HepG2 (cell line): ENCODE results near the gene ATRN. TPM values are rescaled to one million over a fixed set of nuclear protein-coding genes. Genes with fewer than 3 reads are reported as not detected.

Experiments
- ATAC-seq: fragments of 200-7000 bp; cut with Tn5 transposase; 3 replicates; pipeline ENCODE4 v1.9.1; 2020; ENCODE audit warnings: mild to moderate bottlenecking, moderate library complexity
- BruUV-seq: library from RNA; stranded (reverse); fragments of 400-500 nt; replicated peaks from 2 replicates; lab custom pipeline; 2021; lab: Mats Ljungman, UMichigan
- CTCF ChIA-PET: fragments of 300-600 bp; formaldehyde crosslinking; extraction: SDS; loops from one replicate; lab custom pipeline; 2021; ENCODE audit warnings: low total read pairs, inconsistent platforms, low intra/inter-chr PET ratio; lab: Yijun Ruan, JAX
- POLR2A ChIA-PET: fragments of 350-600 bp; sonication (Branson Sonifier 250); formaldehyde crosslinking; loops from one replicate; lab custom pipeline; 2020; ENCODE audit warnings: antibody characterized with exemption, inconsistent platforms; lab: Yijun Ruan, JAX
- DNase-seq: peaks from one replicate; pipeline ENCODE4 v3.0.0-alpha.2; 2015; ENCODE audit warnings: low spot score
- FAIRE-seq: peaks from 3 replicates; lab custom pipeline; 2011; peaks lifted over from hg19 to GRCh38; lab: Jason Lieb, UNC
- H2AFZ ChIP-seq: one replicate; pipeline ENCODE4 v1.6.1; 2011; ENCODE audit warnings: low read length, inconsistent platforms
- H3K27ac ChIP-seq: fragments of 300-600 bp; 3 replicates; pipeline ENCODE4 v1.8.0; 2011; ENCODE audit warnings: mixed run types, mild to moderate bottlenecking, mixed read lengths, low read length, inconsistent platforms; ENCODE audit not compliant: insufficient read depth; ENCODE audit errors: extremely low read length
- H3K27me3 ChIP-seq, 2 experiments: fragments of 200-600 bp in 1 of 2; 2 replicates in 1 of 2; 3 replicates in 1 of 2; pipeline versions ENCODE4 v1.6.0 to v1.8.0; 2011; ENCODE audit warnings: low read length in 2 of 2, mild to moderate bottlenecking in 2 of 2, moderate library complexity in 2 of 2, inconsistent platforms in 1 of 2; ENCODE audit not compliant: insufficient read depth in 2 of 2, control insufficient read depth in 1 of 2
- H3K36me3 ChIP-seq, 2 experiments: fragments of 200-600 bp in 1 of 2; replicated peaks in 1 of 2; 2 replicates in 1 of 2; 3 replicates in 1 of 2; pipeline versions ENCODE4 v1.5.1 to v1.8.0; 2011; ENCODE audit warnings: low read length in 2 of 2, inconsistent platforms in 1 of 2; ENCODE audit not compliant: insufficient read depth in 2 of 2, control insufficient read depth in 1 of 2
- H3K4me1 ChIP-seq: 2 replicates; pipeline ENCODE4 v1.5.1; 2012; ENCODE audit warnings: low read length, inconsistent platforms; ENCODE audit not compliant: insufficient read depth
- H3K4me2 ChIP-seq: 2 replicates; pipeline ENCODE4 v1.6.0; 2011; ENCODE audit warnings: low read depth, low read length, inconsistent platforms
- H3K4me3 ChIP-seq, 3 experiments: fragments of 200-600 bp in 1 of 3; sonication (generic), shearing (Covaris generic) in 1 of 3; replicated peaks in 1 of 3; 2 replicates each; pipeline ENCODE4 v1.5.1; 2011 to 2016; ENCODE audit warnings: low read length in 3 of 3, inconsistent platforms in 2 of 3, low read depth in 2 of 3, mild to moderate bottlenecking in 2 of 3, control low read depth in 1 of 3, mixed read lengths in 1 of 3; ENCODE audit not compliant: insufficient read depth in 1 of 3
- H3K79me2 ChIP-seq: one replicate; pipeline ENCODE4 v1.6.1; 2011; ENCODE audit warnings: low read length, inconsistent platforms; ENCODE audit not compliant: insufficient read depth
- H3K9ac ChIP-seq: 2 replicates; pipeline ENCODE4 v1.6.0; 2011; ENCODE audit warnings: mild to moderate bottlenecking, low read depth, low read length, inconsistent platforms; ENCODE audit not compliant: insufficient read depth
- H3K9me3 ChIP-seq: 2 replicates; pipeline ENCODE4 v1.5.1; 2012; ENCODE audit warnings: mild to moderate bottlenecking, low read length
- H4K20me1 ChIP-seq: 2 replicates; pipeline ENCODE4 v1.6.0; 2011; ENCODE audit warnings: inconsistent platforms, mild to moderate bottlenecking, low read length, moderate library complexity; ENCODE audit not compliant: insufficient read depth
- ARHGAP35 ChIP-seq: sonication (generic); formaldehyde crosslinking; IDR thresholded peaks from 2 replicates; pipeline ENCODE4 v1.9.0; 2022; ENCODE audit warnings: mild to moderate bottlenecking, inconsistent platforms, moderate library complexity, missing genetic modification reagents, borderline replicate concordance
- HNRNPH1 ChIP-seq: fragments of 200-400 bp; formaldehyde crosslinking; optimal IDR thresholded peaks from 2 replicates; pipeline ENCODE3; 2017; ENCODE audit warnings: mild to moderate bottlenecking, low read depth, low read length
- IRF2 ChIP-seq: IDR thresholded peaks from 2 replicates; pipeline ENCODE4 v1.6.1; 2018; ENCODE audit warnings: missing genetic modification reagents, missing compliant biosample characterization
- MEF2D ChIP-seq: sonication (generic); formaldehyde crosslinking; IDR thresholded peaks from 2 replicates; pipeline ENCODE4 v1.5.1; 2020; ENCODE audit warnings: mild to moderate bottlenecking, missing genetic modification reagents
- SALL1 ChIP-seq: sonication (generic); formaldehyde crosslinking; IDR thresholded peaks from 2 replicates; pipeline ENCODE4 v1.8.0; 2022; ENCODE audit warnings: mild to moderate bottlenecking, missing genetic modification reagents
- STAT5B ChIP-seq: sonication (generic); formaldehyde crosslinking; IDR thresholded peaks from 2 replicates; pipeline ENCODE4 v1.4.0; 2020; ENCODE audit warnings: missing genetic modification reagents
- ZBTB38 ChIP-seq: sonication (generic); formaldehyde crosslinking; IDR thresholded peaks from 2 replicates; pipeline ENCODE4 v1.5.1; 2020; ENCODE audit warnings: mild to moderate bottlenecking, missing genetic modification reagents
- ZBTB7A ChIP-seq: sonication (generic); formaldehyde crosslinking; IDR thresholded peaks from 2 replicates; pipeline ENCODE4 v1.8.0; 2022; ENCODE audit warnings: mild to moderate bottlenecking, missing genetic modification reagents
- ZNF572 ChIP-seq: sonication (generic); formaldehyde crosslinking; IDR thresholded peaks from 2 replicates; pipeline ENCODE4 v1.5.1; 2020; ENCODE audit warnings: mild to moderate bottlenecking, missing genetic modification reagents
- ZNF629 ChIP-seq: sonication (generic); formaldehyde crosslinking; conservative IDR thresholded peaks from 2 replicates; pipeline ENCODE4 v1.5.0; 2020; ENCODE audit warnings: missing genetic modification reagents
- ZNF674 ChIP-seq: sonication (generic); formaldehyde crosslinking; IDR thresholded peaks from 2 replicates; pipeline ENCODE4 v1.5.0; 2020; ENCODE audit warnings: low read depth, mild to moderate bottlenecking, missing genetic modification reagents
- ZNF788 ChIP-seq: sonication (generic); formaldehyde crosslinking; IDR thresholded peaks from 2 replicates; pipeline ENCODE4 v1.5.0; 2020; ENCODE audit warnings: mild to moderate bottlenecking, missing genetic modification reagents, borderline replicate concordance
- ZNF891 ChIP-seq: sonication (generic); formaldehyde crosslinking; IDR thresholded peaks from 2 replicates; pipeline ENCODE4 v1.5.0; 2020; ENCODE audit warnings: mild to moderate bottlenecking, missing genetic modification reagents
- WGBS: methylation state at CpG from one replicate; pipeline ENCODE4 v1.1.6; 2017; ENCODE audit warnings: low lambda C conversion rate; 5-methylcytosine and 5-hydroxymethylcytosine counted together
- in situ Hi-C: cut with HindIII; loops from 2 replicates; pipeline ENCODE4 v1.10.0; 2017; ENCODE audit warnings: low pct_unique_long_range_greater_than_20kb; ENCODE audit not compliant: extremely low pct_ligation_motif_present
- intact Hi-C: fragments of 100-400 bp; cut with micrococcal nuclease; formaldehyde crosslinking; loops from one replicate; pipeline ENCODE4 v1.10.0; 2022; ENCODE audit not compliant: unreplicated experiment
- polyA plus RNA-seq, 8 experiments: library from polyadenylated mRNA; depleted of rRNA in 3 of 8; stranded (reverse) in 7 of 8; unstranded in 1 of 8; fragments of >200 nt; fragmentation: Illumina TruSeq in 4 of 8; extraction: Trizol in 4 of 8; gene quantifications; 2 replicates each; pipeline versions ENCODE4 v1.2.1 to v1.2.3, GENCODE V29; 2011 to 2016; ENCODE audit warnings: low read depth in 4 of 8, missing spikeins in 1 of 8, mixed read lengths in 1 of 8; ENCODE audit not compliant: insufficient read depth in 1 of 8
- total RNA-seq, 5 experiments: library from RNA; depleted of rRNA; stranded (reverse); fragments of >200 nt; fragmentation: Illumina TruSeq; extraction: Trizol; gene quantifications; 2 replicates each; pipeline ENCODE4 v1.2.3, GENCODE V29; 2016; ENCODE audit warnings: low read depth in 1 of 5
- TF ChIP-seq, protein P1 (sequence below): sonication (generic); formaldehyde crosslinking; IDR thresholded peaks from 2 replicates; pipeline ENCODE4 v1.4.0; 2020; ENCODE audit warnings: mild to moderate bottlenecking, missing genetic modification reagents
- TF ChIP-seq, protein P2 (sequence below): sonication (generic); formaldehyde crosslinking; IDR thresholded peaks from 2 replicates; pipeline ENCODE4 v1.5.0; 2020; ENCODE audit warnings: missing genetic modification reagents, mild to moderate bottlenecking, borderline replicate concordance
- TF ChIP-seq, protein P3 (sequence below): sonication (generic); formaldehyde crosslinking; IDR thresholded peaks from 2 replicates; pipeline ENCODE4 v1.4.0; 2020; ENCODE audit warnings: missing genetic modification reagents
- TF ChIP-seq, protein P4 (sequence below): sonication (generic); formaldehyde crosslinking; conservative IDR thresholded peaks from 2 replicates; pipeline ENCODE4 v1.4.0; 2020; ENCODE audit warnings: mild to moderate bottlenecking, missing genetic modification reagents, moderate library complexity

Gene ATRN
- total and polyA plus RNA-seq, 2 of the 13 experiments (the other 11 are each of a cell fraction or from before 2014, with no cell fraction given), result 44.2 to 81.1 TPM

- DNase-seq (no peak), ATAC-seq (peak; percentile 45), FAIRE-seq (no peak)
- ChIA-PET CTCF (no interaction called here), POLR2A (no interaction called here)
- H3K4me2 ChIP-seq, result peak overlapping the region; percentile 61
- no peaks in the 10 kb centered on the region for H4K20me1 ChIP-seq
- H3K9me3 ChIP-seq, result no peaks in the 10 kb centered on the region
- H3K36me3 ChIP-seq, result no peaks in the 10 kb centered on the region
- H3K4me1 ChIP-seq, result peaks cover 39% of the 10 kb centered on the region
- H3K4me3 ChIP-seq, result no peak overlapping the region
- no peak overlapping the region for H3K9ac ChIP-seq
- in situ Hi-C loops, result no loop called here
- no peak overlapping the region for H3K27ac ChIP-seq
- BruUV-seq, result no TSS peak
- intact Hi-C loops, result no loop called here
- H3K79me2 ChIP-seq, result no peaks in the 10 kb centered on the region
- H2AFZ ChIP-seq, result no peak overlapping the region
- peaks cover 0 to 3% of the 10 kb centered on the region in 2 experiments; a peak in 1 of 5 replicates for H3K27me3 ChIP-seq
- 0% methylated on average over 3 of the region's 3 CpGs for WGBS
- TF ChIP-seq ZNF891 (CRISPR knock-in tag), result no peak
- no peak for TF ChIP-seq ZBTB7A (CRISPR knock-in tag)
- no peak for TF ChIP-seq ZNF788
- TF ChIP-seq, protein P1, sequence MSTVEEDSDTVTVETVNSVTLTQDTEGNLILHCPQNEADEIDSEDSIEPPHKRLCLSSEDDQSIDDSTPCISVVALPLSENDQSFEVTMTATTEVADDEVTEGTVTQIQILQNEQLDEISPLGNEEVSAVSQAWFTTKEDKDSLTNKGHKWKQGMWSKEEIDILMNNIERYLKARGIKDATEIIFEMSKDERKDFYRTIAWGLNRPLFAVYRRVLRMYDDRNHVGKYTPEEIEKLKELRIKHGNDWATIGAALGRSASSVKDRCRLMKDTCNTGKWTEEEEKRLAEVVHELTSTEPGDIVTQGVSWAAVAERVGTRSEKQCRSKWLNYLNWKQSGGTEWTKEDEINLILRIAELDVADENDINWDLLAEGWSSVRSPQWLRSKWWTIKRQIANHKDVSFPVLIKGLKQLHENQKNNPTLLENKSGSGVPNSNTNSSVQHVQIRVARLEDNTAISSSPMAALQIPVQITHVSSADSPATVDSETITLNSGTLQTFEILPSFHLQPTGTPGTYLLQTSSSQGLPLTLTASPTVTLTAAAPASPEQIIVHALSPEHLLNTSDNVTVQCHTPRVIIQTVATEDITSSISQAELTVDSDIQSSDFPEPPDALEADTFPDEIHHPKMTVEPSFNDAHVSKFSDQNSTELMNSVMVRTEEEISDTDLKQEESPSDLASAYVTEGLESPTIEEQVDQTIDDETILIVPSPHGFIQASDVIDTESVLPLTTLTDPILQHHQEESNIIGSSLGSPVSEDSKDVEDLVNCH (CRISPR knock-in tag), result no peak
- TF ChIP-seq ARHGAP35 (CRISPR knock-in tag), result no peak
- TF ChIP-seq, protein P2, sequence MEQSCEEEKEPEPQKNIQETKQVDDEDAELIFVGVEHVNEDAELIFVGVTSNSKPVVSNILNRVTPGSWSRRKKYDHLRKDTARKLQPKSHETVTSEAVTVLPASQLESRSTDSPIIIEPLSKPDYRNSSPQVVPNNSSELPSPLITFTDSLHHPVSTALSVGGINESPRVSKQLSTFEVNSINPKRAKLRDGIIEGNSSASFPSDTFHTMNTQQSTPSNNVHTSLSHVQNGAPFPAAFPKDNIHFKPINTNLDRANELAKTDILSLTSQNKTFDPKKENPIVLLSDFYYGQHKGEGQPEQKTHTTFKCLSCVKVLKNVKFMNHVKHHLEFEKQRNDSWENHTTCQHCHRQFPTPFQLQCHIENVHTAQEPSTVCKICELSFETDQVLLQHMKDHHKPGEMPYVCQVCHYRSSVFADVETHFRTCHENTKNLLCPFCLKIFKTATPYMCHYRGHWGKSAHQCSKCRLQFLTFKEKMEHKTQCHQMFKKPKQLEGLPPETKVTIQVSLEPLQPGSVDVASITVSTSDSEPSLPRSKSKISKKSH (CRISPR knock-in tag), result no peak
- TF ChIP-seq ZNF629 (CRISPR knock-in tag), result no peak
- TF ChIP-seq MEF2D, result 0 out of 2 replicates have a peak, but pooled peaks have one; percentile 8
- TF ChIP-seq, protein P3, sequence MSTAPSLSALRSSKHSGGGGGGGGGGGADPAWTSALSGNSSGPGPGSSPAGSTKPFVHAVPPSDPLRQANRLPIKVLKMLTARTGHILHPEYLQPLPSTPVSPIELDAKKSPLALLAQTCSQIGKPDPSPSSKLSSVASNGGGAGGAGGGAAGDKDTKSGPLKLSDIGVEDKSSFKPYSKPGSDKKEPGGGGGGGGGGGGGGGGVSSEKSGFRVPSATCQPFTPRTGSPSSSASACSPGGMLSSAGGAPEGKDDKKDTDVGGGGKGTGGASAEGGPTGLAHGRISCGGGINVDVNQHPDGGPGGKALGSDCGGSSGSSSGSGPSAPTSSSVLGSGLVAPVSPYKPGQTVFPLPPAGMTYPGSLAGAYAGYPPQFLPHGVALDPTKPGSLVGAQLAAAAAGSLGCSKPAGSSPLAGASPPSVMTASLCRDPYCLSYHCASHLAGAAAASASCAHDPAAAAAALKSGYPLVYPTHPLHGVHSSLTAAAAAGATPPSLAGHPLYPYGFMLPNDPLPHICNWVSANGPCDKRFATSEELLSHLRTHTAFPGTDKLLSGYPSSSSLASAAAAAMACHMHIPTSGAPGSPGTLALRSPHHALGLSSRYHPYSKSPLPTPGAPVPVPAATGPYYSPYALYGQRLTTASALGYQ (CRISPR knock-in tag), result no peak
- TF ChIP-seq IRF2 (CRISPR knock-in tag), result no peak
- TF ChIP-seq STAT5B, result no peak
- no peak for TF ChIP-seq ZNF674 (CRISPR knock-in tag)
- TF ChIP-seq, protein P4, sequence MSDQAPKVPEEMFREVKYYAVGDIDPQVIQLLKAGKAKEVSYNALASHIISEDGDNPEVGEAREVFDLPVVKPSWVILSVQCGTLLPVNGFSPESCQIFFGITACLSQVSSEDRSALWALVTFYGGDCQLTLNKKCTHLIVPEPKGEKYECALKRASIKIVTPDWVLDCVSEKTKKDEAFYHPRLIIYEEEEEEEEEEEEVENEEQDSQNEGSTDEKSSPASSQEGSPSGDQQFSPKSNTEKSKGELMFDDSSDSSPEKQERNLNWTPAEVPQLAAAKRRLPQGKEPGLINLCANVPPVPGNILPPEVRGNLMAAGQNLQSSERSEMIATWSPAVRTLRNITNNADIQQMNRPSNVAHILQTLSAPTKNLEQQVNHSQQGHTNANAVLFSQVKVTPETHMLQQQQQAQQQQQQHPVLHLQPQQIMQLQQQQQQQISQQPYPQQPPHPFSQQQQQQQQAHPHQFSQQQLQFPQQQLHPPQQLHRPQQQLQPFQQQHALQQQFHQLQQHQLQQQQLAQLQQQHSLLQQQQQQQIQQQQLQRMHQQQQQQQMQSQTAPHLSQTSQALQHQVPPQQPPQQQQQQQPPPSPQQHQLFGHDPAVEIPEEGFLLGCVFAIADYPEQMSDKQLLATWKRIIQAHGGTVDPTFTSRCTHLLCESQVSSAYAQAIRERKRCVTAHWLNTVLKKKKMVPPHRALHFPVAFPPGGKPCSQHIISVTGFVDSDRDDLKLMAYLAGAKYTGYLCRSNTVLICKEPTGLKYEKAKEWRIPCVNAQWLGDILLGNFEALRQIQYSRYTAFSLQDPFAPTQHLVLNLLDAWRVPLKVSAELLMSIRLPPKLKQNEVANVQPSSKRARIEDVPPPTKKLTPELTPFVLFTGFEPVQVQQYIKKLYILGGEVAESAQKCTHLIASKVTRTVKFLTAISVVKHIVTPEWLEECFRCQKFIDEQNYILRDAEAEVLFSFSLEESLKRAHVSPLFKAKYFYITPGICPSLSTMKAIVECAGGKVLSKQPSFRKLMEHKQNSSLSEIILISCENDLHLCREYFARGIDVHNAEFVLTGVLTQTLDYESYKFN, result peak; percentile 58
- TF ChIP-seq ZBTB38 (CRISPR knock-in tag), result no peak
- no peak for TF ChIP-seq ZNF572
- peak; percentile 60 for TF ChIP-seq SALL1
- no peak for TF ChIP-seq HNRNPH1
Observed at GRCh38 chr20:3432844-3433243, 38.0 kb upstream of the ATRN start.
